OCI-LY3 (cell line): ENCODE results near the gene ANKRD39.

ENCODE experiments used
- CTCF ChIP-seq: fragments of 200-600, 300-600 bp; sonication (generic); IDR thresholded peaks from 2 replicates; pipeline ENCODE4 v1.5.1; 2014; ENCODE audit warnings: antibody characterized with exemption, low read length, low read depth
- EZH2phosphoT487 ChIP-seq: fragments of 200-600 bp; shearing (Covaris generic); IDR thresholded peaks from 2 replicates; pipeline ENCODE4 v1.6.1; 2018; ENCODE audit warnings: antibody characterized with exemption, mixed run types, low read depth

GRCh38 chr2:96798733-96799622 is 58.8 kb downstream of the ANKRD39 start:
- TF ChIP-seq CTCF (no peak), EZH2phosphoT487 (no peak)
